ENCODE data around the gene RAB31.
"Not testable (repeated sequence)": the region's sequence is repeated elsewhere in the genome, so short reads cannot be mapped to it uniquely, and the experiment has no call there.

DNA sequence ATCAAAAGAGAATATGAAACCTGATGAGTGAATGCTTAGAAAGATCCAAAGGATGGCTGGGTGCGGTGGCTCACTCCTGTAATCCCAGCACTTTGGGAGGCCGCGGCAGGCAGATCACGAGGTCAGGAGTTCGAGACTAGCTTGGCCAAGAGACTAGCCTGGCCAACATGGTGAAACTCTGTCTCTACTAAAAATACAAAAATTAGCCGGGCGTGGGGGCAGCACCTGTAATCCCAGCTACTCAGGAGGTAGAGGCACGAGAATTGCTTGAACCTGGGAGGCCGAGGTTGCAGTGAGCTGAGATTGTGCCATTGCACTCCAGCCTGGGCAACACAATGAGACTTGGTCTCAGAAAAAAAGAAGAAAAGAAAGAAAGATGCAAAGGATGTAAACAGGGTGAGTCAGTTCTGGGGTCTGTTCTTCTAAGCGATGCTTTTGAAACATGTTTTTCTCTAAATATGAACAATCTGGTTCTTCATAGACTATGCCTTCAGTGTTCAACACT, 189.7 kb downstream of the RAB31 start:
- TF ChIP-seq, protein P1, sequence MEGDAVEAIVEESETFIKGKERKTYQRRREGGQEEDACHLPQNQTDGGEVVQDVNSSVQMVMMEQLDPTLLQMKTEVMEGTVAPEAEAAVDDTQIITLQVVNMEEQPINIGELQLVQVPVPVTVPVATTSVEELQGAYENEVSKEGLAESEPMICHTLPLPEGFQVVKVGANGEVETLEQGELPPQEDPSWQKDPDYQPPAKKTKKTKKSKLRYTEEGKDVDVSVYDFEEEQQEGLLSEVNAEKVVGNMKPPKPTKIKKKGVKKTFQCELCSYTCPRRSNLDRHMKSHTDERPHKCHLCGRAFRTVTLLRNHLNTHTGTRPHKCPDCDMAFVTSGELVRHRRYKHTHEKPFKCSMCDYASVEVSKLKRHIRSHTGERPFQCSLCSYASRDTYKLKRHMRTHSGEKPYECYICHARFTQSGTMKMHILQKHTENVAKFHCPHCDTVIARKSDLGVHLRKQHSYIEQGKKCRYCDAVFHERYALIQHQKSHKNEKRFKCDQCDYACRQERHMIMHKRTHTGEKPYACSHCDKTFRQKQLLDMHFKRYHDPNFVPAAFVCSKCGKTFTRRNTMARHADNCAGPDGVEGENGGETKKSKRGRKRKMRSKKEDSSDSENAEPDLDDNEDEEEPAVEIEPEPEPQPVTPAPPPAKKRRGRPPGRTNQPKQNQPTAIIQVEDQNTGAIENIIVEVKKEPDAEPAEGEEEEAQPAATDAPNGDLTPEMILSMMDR (IDR thresholded peaks at IDR 0.05) = not testable (repeated sequence)
- not testable (repeated sequence) for TF ChIP-seq POLR2A (IDR thresholded peaks at IDR 0.05)

Data from uterus (tissue), 2 donors.